Measurements from ENCODE around the gene TMEM273. TPM values are rescaled to one million over a fixed set of nuclear protein-coding genes. Genes with fewer than 3 reads are reported as not detected.
A peak's percentile ranks its signal among the peaks of the same experiment; 100 is the strongest.

TMEM273 gene
- total RNA-seq, 1 donor from 2014 or later = 0.37 TPM

DNA sequence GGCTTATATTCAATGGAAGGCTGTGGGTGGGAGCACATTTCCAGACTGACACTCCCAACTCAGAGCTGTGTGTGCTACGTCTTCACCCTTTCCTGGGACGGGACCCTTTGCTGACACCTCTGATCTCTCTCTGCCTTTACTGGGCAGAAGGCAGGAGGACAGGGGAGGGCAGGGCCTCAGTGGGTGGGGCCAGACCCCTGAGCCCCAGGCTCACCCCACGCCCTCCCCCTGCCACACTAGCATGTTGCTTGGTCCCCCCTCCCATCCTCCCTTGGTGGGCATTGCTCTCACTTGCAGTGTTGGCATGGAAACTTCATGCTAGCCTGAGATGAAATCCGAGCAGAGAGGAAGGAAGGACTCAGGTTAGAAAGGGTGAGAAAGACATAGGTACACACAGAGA is 18.4 kb downstream of the TMEM273 start:
- Mint-ChIP-seq H3K36me3 (ENCODE audit: low read depth) (no peaks in the 10 kb centered on the region), H3K4me3 (no peak overlapping the region), H3K4me1 (peaks cover 2% of the 10 kb centered on the region), H3K9me3 (no peaks in the 10 kb centered on the region), H3K27ac (ENCODE audit: unreplicated experiment) (no peak overlapping the region), H3K27me3 (ENCODE audit: low read depth) (no peaks in the 10 kb centered on the region)
- no peak for DNase-seq (ENCODE audit: low read depth, low spot score)
- TF ChIP-seq CTCF (conservative IDR thresholded peaks at IDR 0.05) = no peak

DNA sequence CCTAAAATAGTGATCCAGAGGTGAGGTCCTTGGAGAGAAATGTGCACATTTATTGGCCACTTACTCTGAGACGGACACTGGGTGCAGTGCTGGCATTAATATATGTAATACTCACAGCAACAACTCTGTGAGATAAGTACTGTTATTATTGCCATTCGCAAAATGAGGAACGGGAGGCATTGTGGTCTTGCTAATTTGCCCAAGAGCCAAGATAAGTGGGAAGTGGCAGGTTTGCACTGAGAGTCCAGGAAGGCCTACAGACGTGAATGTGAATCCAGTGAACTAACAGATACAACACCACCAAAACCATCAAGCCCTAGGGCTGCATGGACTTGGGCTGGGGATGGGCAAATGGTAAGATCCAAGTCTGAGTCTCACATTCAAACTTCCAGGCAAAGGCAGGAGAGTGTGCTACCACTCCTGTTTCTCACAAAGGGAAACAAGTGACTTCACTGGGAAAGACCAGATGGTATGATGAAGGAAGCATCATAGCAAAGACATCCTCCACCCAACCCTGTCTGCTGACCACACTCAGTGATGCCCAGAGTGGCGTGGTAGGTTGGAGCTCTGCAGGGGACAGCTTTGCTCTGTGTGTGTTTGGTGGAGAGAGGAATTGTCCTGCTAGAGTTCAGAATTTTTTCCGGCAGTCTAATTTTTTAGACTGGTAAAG is 19.2 kb downstream of the TMEM273 start:
- no peak overlapping the region for H3K4me3 Mint-ChIP-seq
- peaks cover 6% of the 10 kb centered on the region for H3K4me1 Mint-ChIP-seq
- H3K36me3 Mint-ChIP-seq (ENCODE audit: low read depth) = no peaks in the 10 kb centered on the region
- no peaks in the 10 kb centered on the region for H3K27me3 Mint-ChIP-seq (ENCODE audit: low read depth)
- TF ChIP-seq CTCF (conservative IDR thresholded peaks at IDR 0.05) = no peak
- no peaks in the 10 kb centered on the region for H3K9me3 Mint-ChIP-seq
- DNase-seq (ENCODE audit: low read depth, low spot score) = no peak
- H3K27ac Mint-ChIP-seq (ENCODE audit: unreplicated experiment) = no peak overlapping the region

- H3K36me3 Mint-ChIP-seq (ENCODE audit: low read depth) = no peaks in the 10 kb centered on the region
- no peaks in the 10 kb centered on the region for H3K27me3 Mint-ChIP-seq (ENCODE audit: low read depth)
- no peak for DNase-seq (ENCODE audit: low read depth, low spot score)
- H3K9me3 Mint-ChIP-seq = no peaks in the 10 kb centered on the region
- peaks cover 6% of the 10 kb centered on the region for H3K4me1 Mint-ChIP-seq
- TF ChIP-seq CTCF (conservative IDR thresholded peaks at IDR 0.05) = no peak
- peak overlapping the region; percentile 92 for H3K27ac Mint-ChIP-seq (ENCODE audit: unreplicated experiment)
- no peak overlapping the region for H3K4me3 Mint-ChIP-seq
These were observed 20.0 kb downstream of the TMEM273 start for GRCh38 chr10:49168171-49168540.

GRCh38 chr10:49167425-49168170 is 20.6 kb downstream of the TMEM273 start:
- peak overlapping the region; percentile 92 for H3K27ac Mint-ChIP-seq (ENCODE audit: unreplicated experiment)
- no peaks in the 10 kb centered on the region for H3K36me3 Mint-ChIP-seq (ENCODE audit: low read depth)
- no peaks in the 10 kb centered on the region for H3K9me3 Mint-ChIP-seq
- H3K4me1 Mint-ChIP-seq = peaks cover 6% of the 10 kb centered on the region
- no peak overlapping the region for H3K4me3 Mint-ChIP-seq
- no peak for TF ChIP-seq CTCF (conservative IDR thresholded peaks at IDR 0.05)
- no peaks in the 10 kb centered on the region for H3K27me3 Mint-ChIP-seq (ENCODE audit: low read depth)
- no peak for DNase-seq (ENCODE audit: low read depth, low spot score)

DNA sequence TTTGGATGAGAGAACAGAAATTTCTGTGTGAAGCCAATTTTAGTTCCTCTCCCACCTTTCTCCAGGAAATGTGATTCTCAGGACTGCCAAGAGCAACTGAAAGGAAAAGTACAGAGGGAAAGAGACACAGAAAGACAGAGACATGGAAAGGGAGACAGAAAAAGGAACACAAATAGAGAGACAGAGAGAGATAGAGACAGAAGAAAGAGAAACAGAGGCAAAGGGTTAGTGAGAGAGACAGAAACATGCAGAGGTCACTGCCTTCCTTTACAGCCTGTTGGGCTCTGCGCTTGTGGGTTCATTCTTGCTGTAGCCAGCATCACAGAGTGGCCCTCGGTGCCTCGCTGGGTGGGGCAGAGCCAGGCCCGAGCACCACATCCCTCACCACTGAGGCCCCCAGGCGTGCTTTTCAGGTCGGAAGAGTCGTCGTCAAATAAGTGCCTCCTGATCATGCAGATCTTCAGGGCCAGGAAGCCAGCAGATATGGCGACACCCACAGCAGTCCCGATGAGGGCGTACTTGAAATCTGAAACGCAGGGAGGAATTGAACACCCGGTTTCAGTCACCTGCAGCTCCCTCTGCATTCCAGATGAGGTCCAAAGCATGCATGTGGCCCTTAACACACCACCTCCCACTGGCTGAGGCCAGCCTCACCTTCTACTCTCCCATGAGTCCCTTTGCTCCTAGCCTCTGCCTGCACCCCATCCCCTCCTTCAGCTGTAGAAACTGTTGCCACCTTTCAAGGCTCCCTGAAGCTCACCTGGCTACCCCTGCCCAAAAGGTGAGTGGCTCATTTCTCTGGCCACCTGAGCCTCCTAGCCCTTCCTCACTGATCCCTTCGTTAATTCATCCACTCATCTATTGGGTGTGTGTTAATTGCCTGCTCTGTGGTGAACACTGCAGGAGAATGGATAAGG is 21.4 kb downstream of the TMEM273 start:
- Mint-ChIP-seq H3K36me3 (ENCODE audit: low read depth) (no peaks in the 10 kb centered on the region), H3K27me3 (ENCODE audit: low read depth) (no peaks in the 10 kb centered on the region), H3K4me1 (peaks cover 6% of the 10 kb centered on the region), H3K9me3 (no peaks in the 10 kb centered on the region), H3K27ac (ENCODE audit: unreplicated experiment) (no peak overlapping the region), H3K4me3 (no peak overlapping the region)
- no peak for TF ChIP-seq CTCF (conservative IDR thresholded peaks at IDR 0.05)
- no peak for DNase-seq (ENCODE audit: low read depth, low spot score)

Measured in neural crest cell (in vitro differentiated cells).